ENCODE data around the gene BMPR1A. TPM values are rescaled to one million over a fixed set of nuclear protein-coding genes. Genes with fewer than 3 reads are reported as not detected.

BMPR1A gene
- total RNA-seq, 1 experiment from 2014 or later, result 63.2 TPM

- ChIA-PET CTCF (interaction anchor here (1.1 kb wide), 1 partner anchor 102 kb away, joined by 3 read pairs; no protein-coding TSS in a partner anchor), POLR2A (interaction anchor here (0.6 kb wide), 1 partner anchor 117 kb away, joined by 3 read pairs; no protein-coding TSS in a partner anchor)
- Mint-ChIP-seq H3K4me3 (ENCODE audit: unreplicated experiment) (no peak within 1 kb of the TSS), H3K27me3 (ENCODE audit: insufficient read depth, unreplicated experiment) (no peaks in the 10 kb centered on the region), H3K36me3 (ENCODE audit: insufficient read depth, unreplicated experiment) (no peaks in the 10 kb centered on the region), H3K27ac (ENCODE audit: unreplicated experiment) (peak within 1 kb of the TSS; percentile 80), H3K9me3 (ENCODE audit: unreplicated experiment) (no peaks in the 10 kb centered on the region), H3K4me1 (ENCODE audit: low read depth, unreplicated experiment) (no peaks in the 10 kb centered on the region)
- Histone ChIP-seq H3K36me3 (ENCODE audit: control insufficient read depth, insufficient read depth, low read length) (no peaks in the 10 kb centered on the region), H3K4me1 (peaks cover 18% of the 10 kb centered on the region), H3K4me3 (ENCODE audit: low read depth, low read length) (no peak within 1 kb of the TSS), H3K9me3 (0 out of 2 replicates have a peak, but pooled peaks cover 4% of the 10 kb centered on the region), H3K27me3 (replicated peaks; ENCODE audit: control insufficient read depth, insufficient read depth, low read length) (no peaks in the 10 kb centered on the region)
- no peak for DNase-seq
- no TSS peak for BruUV-seq (replicated peaks)
- TF ChIP-seq, protein P1, sequence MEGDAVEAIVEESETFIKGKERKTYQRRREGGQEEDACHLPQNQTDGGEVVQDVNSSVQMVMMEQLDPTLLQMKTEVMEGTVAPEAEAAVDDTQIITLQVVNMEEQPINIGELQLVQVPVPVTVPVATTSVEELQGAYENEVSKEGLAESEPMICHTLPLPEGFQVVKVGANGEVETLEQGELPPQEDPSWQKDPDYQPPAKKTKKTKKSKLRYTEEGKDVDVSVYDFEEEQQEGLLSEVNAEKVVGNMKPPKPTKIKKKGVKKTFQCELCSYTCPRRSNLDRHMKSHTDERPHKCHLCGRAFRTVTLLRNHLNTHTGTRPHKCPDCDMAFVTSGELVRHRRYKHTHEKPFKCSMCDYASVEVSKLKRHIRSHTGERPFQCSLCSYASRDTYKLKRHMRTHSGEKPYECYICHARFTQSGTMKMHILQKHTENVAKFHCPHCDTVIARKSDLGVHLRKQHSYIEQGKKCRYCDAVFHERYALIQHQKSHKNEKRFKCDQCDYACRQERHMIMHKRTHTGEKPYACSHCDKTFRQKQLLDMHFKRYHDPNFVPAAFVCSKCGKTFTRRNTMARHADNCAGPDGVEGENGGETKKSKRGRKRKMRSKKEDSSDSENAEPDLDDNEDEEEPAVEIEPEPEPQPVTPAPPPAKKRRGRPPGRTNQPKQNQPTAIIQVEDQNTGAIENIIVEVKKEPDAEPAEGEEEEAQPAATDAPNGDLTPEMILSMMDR (IDR thresholded peaks at IDR 0.05; ENCODE audit: insufficient read depth in 1 of 2, low read depth in 1 of 2, low read length in 1 of 2, severe bottlenecking in 1 of 2, unreplicated experiment in 1 of 2), result no peak
- intact Hi-C loops (cut with micrococcal nuclease; ENCODE audit: unreplicated experiment), result no loop called here
These were observed 201.9 kb downstream of the BMPR1A start, which contains the start of gene SNCG for GRCh38 chr10:86958116-86958900. SNCG (plus strand) TSS chr10:86958599; CDS start chr10:86958698, 99 bp downstream.

GRCh38 chr10:86958901-86959736 lies 202.7 kb downstream of the BMPR1A start:
- Histone ChIP-seq H3K36me3 (ENCODE audit: control insufficient read depth, insufficient read depth, low read length) (no peaks in the 10 kb centered on the region), H3K9me3 (no peaks in the 10 kb centered on the region), H3K4me3 (ENCODE audit: low read depth, low read length) (no peak overlapping the region), H3K4me1 (peaks cover 18% of the 10 kb centered on the region), H3K27me3 (replicated peaks; ENCODE audit: control insufficient read depth, insufficient read depth, low read length) (no peaks in the 10 kb centered on the region)
- intact Hi-C loops (cut with micrococcal nuclease; ENCODE audit: unreplicated experiment), result no loop called here
- no peak overlapping the region for H3K4me3 Mint-ChIP-seq (ENCODE audit: unreplicated experiment)
- H3K9me3 Mint-ChIP-seq (ENCODE audit: unreplicated experiment), result no peaks in the 10 kb centered on the region
- H3K27ac Mint-ChIP-seq (ENCODE audit: unreplicated experiment), result peak overlapping the region; percentile 80
- TF ChIP-seq, protein P1 (IDR thresholded peaks at IDR 0.05; ENCODE audit: insufficient read depth in 1 of 2, low read depth in 1 of 2, low read length in 1 of 2, severe bottlenecking in 1 of 2, unreplicated experiment in 1 of 2), result no peak
- no peaks in the 10 kb centered on the region for H3K4me1 Mint-ChIP-seq (ENCODE audit: low read depth, unreplicated experiment)
- DNase-seq, result peak; percentile 43 to 78
- no peaks in the 10 kb centered on the region for H3K27me3 Mint-ChIP-seq (ENCODE audit: insufficient read depth, unreplicated experiment)
- no peaks in the 10 kb centered on the region for H3K36me3 Mint-ChIP-seq (ENCODE audit: insufficient read depth, unreplicated experiment)
- ChIA-PET POLR2A (interaction anchor here (0.6 kb wide), 1 partner anchor 117 kb away, joined by 3 read pairs; no protein-coding TSS in a partner anchor), CTCF (interaction anchor here (1.1 kb wide), 1 partner anchor 103 kb away, joined by 3 read pairs; no protein-coding TSS in a partner anchor)
- no TSS peak for BruUV-seq (replicated peaks)

DNA sequence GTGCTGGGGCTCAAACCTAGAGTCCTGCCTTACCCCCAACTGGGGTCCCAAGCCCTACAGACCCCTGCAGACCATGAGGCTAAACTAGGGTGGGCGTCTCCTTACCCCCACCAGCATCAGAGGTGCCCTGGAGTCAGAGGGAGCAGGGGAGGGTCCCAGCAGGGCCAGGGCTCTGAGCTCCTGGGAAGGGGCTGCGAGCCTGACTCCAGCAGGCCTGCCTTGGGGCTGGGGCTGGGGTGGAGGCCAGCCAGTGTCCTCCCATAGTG lies 203.3 kb downstream of the BMPR1A start:
- intact Hi-C loops (cut with micrococcal nuclease; ENCODE audit: unreplicated experiment), result no loop called here
- Mint-ChIP-seq H3K4me1 (ENCODE audit: low read depth, unreplicated experiment) (no peaks in the 10 kb centered on the region), H3K4me3 (ENCODE audit: unreplicated experiment) (no peak overlapping the region), H3K27me3 (ENCODE audit: insufficient read depth, unreplicated experiment) (no peaks in the 10 kb centered on the region), H3K36me3 (ENCODE audit: insufficient read depth, unreplicated experiment) (no peaks in the 10 kb centered on the region), H3K27ac (ENCODE audit: unreplicated experiment) (peak overlapping the region; percentile 80), H3K9me3 (ENCODE audit: unreplicated experiment) (no peaks in the 10 kb centered on the region)
- ChIA-PET CTCF (interaction anchor here (1.1 kb wide), 1 partner anchor 104 kb away, joined by 3 read pairs; no protein-coding TSS in a partner anchor), POLR2A (no interaction called here)
- Histone ChIP-seq H3K36me3 (ENCODE audit: control insufficient read depth, insufficient read depth, low read length) (no peaks in the 10 kb centered on the region), H3K9me3 (no peaks in the 10 kb centered on the region), H3K27me3 (replicated peaks; ENCODE audit: control insufficient read depth, insufficient read depth, low read length) (no peaks in the 10 kb centered on the region), H3K4me3 (ENCODE audit: low read depth, low read length) (no peak overlapping the region), H3K4me1 (peaks cover 18% of the 10 kb centered on the region)
- TF ChIP-seq, protein P1 (IDR thresholded peaks at IDR 0.05; ENCODE audit: insufficient read depth in 1 of 2, low read depth in 1 of 2, low read length in 1 of 2, severe bottlenecking in 1 of 2, unreplicated experiment in 1 of 2), result no peak
- DNase-seq, result peak in 1 of 2 experiments; percentile 22
- BruUV-seq (replicated peaks), result no TSS peak

All from Caco-2 (cell line).